GM19372 (cell line): ENCODE data around the gene ZNF396.

ENCODE experiments used
- ATAC-seq: cut with Tn5 transposase; IDR thresholded peaks from one replicate; pipeline ENCODE4 v1.9.1; 2021; ENCODE audit warnings: mild to moderate bottlenecking, low read depth, moderate library complexity; ENCODE audit not compliant: unreplicated experiment

The ZNF396 gene

DNA sequence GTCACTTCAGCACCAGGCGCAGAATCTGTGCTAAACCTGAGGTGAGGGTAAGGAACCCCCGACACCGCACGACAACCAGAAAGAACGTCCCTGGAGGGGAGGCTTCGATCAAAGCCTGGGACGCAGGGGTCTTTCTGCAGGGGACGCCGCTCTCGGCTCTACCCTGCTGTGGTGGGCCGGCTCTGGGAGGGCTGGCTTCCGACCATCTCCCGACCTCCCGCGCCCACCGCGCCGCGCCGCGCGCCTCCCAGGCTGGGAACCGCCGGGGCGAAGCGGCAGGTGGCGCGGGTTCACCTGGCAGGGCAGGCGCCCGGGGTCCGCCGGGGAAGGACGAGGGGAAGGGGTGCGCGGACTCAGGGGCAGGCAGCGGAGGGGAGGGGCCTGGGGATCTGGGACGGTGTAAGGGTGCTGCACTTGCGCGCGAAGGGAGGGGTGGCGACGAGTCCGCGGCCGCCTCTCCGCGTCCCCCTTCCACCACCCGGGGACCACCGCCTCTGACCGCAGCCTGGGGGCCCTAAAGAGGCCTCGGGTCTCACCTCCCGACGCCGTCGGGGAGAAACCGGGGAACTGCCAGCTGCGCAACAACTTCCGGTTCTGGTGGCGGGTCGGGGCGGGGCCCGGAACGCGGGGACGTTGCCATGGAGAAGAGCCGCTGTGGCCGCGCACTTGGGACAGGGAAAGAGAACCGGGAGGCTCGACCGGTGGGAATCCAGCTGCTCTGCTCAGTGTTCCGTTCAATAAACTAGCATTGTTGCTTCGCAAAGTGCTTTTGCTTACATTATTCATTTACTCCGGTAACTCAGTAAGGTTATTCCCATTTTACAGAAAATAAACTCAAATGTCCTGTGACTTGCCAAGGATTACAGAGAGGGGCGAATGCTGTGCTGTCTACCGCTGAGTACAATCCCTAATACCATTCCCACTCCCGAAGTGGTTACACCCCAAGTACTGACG, at the start of gene ZNF396:
Gene ZNF396 (minus strand): TSS at position 596 of the 954 bp plus-strand sequence. CDS start 3,045 bp downstream, outside the sequence.
- ATAC-seq = peak; percentile 75

- ATAC-seq = no peak
Observed at GRCh38 chr18:35426786-35427185, 49.6 kb upstream of the ZNF396 start.

DNA sequence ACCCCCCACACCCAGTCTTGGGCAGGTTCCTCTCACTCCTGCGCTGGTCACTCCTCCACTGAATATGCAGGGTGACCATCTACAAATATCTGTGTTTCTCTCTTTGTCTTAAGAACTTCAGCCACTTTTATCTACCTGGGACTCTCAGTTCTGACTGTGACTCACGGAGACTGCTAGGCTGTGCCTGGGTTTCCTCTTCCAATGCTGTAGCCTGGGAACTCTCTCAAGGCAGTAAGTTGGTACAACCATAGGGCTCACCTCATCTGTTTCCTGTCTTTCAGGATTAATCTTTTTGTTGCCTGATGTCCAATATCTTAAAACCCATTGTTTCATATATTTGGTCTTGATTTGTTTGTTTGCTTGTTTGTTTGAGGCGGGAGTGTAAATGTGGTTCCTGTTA, 47.2 kb upstream of the ZNF396 start:
- ATAC-seq = no peak

- ATAC-seq = no peak
Observed at GRCh38 chr18:35422237-35422636, 45.1 kb upstream of the ZNF396 start.

DNA sequence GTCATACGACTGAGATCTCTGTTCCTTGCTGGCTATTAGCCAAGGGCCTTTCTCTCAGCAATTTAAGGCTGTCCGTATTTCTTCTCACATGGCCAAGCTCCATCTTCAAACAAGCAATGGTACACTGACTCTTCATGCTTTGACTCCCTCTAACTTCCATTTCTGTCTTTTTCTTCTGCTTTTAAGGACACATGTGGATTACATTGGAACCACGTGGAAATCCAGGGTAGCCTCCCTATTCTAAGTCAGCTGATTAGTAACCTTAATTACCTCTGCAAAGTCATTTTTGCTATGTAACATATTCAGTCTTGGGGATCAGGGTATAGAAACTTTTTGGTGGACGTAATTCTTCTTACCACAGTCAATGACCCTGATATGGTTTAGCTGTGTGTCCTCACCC, 41.5 kb upstream of the ZNF396 start:
- ATAC-seq = no peak

DNA sequence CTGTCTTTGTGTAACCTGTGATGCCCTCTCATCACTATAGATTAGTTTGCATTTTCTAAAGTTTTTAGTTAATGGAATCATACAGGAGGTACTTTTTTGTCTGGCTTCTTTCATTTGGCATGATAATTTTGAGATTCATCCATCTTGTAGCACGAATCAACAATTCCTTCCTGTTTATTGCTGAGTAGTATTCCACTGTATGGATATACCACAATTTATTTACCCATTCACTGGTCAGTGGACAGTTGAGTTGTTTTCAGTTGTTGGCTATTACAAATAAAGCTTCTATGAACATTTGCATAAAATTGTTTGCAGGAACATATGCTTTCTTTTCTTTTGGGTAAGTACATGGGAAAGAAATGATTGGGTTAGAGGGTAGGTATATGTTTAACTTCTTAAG, 40.1 kb upstream of the ZNF396 start:
- ATAC-seq = no peak

- ATAC-seq = no peak
Observed at GRCh38 chr18:35415511-35416073, 38.5 kb upstream of the ZNF396 start.

- ATAC-seq = no peak
Observed at GRCh38 chr18:35413163-35413511, 36.0 kb upstream of the ZNF396 start.

DNA sequence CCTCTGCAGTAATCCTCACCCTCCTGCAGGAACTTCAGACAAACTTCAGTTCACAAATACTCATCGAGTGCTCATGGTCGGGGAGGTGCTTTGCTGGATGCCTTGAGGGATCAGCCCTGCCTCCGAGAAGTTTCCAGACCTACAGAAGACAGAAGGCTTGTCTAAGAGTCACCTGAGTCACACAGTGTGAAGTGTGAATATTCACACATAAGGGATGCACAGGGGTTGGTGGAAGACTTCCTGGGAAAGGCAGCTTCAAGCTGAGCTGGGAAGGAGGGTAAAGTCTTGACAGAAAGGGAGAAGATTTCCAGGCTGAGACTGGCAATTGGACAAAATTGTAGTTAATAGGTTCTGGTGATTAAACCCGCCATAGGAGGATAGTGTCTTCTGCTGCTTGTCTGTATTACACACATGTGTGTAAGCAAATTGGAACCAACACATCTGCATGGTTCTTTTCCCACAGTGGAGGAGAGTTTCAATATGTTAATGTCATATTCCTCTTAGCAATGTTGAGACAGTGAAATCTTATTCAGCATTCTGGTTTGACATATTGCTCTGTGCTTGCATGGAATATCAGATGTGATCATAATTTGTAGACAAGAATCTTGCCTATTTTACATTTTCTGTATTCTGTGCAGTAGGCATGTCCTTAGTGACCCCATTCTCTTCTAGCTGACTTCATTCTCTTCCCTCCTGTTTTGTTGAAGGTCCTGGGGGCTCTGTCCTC, 34.7 kb upstream of the ZNF396 start:
- no peak for ATAC-seq

DNA sequence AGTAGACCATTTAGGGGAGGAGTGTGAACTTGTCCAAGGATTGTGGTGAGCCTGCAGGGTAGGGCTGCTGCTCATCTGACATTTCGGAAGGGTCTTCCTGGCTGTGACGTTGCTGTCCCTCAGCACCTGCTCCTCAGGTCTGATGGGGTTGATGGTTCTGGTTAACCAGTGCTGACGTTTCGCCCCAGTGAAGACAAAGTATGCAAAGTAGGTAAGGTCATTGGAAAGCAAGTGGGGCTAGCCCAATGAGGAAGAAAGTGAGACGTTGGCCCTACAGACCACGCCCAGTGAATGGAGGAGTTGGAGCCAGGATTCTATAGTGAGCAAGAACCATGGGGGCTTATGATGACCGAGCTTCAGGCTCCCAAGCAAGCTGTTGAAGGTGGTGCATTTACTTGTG, 33.4 kb upstream of the ZNF396 start:
- no peak for ATAC-seq

DNA sequence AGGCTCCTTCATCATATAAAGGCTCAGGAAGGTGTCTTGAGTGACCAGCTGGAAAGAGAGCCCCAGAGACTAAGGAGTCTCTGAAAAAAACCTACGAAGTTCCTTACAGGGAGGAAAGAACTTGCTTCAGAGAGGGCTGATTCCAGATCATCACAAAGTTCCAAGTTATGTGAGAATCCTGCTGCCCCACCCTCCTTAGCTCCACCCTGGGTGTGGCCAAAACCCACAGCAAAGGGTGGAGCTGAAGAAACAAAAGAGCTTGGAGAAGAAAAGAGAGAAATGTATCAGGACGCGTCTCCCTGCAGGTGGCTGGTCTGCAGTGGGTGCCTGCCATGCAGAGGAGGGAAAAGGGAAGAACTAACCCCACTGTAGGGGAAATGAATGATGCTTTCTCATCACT, 32.8 kb upstream of the ZNF396 start:
- no peak for ATAC-seq

DNA sequence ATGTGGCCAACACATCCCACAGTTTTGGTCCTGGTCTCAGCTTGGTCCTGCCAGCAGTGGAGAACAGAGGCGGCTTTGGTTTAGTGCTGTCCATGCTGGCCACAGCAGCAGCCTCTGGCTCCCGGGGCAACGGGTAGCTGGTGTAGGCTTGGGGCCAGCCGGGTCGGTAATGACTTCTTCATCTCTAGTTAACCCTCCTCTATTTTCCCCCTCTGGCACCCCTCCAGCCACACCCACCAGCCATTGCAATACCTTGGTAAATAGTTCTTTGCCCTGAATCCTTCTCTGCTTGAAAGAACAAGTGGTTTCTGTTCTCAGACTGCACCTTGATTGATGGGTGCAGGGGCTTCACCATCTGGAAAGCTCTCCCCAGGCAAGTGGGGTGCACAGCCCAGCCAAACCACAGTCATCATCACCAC, 31.7 kb upstream of the ZNF396 start:
- ATAC-seq = no peak

GRCh38 chr18:35407871-35408481, 30.8 kb upstream of the ZNF396 start:
- ATAC-seq = peak; percentile 76

DNA sequence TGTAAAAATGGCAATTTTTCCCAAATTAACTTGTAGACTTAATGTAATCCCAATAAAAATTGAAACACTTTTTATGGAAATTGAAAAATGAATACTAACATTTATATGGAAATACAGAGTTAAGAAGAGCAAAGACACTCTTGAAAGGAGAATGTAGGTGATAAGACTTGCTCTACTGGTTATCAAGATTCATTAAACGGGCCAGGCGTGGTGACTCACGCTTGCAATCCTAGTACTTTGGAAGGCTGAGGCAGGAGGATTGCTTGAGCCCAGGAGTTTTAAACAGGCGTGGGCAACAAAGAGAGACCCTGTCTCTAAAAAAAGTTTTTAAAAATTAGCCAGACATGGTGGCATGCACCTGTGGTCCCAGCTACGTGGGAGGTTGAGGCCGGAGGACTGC, 29.5 kb upstream of the ZNF396 start:
- no peak for ATAC-seq

DNA sequence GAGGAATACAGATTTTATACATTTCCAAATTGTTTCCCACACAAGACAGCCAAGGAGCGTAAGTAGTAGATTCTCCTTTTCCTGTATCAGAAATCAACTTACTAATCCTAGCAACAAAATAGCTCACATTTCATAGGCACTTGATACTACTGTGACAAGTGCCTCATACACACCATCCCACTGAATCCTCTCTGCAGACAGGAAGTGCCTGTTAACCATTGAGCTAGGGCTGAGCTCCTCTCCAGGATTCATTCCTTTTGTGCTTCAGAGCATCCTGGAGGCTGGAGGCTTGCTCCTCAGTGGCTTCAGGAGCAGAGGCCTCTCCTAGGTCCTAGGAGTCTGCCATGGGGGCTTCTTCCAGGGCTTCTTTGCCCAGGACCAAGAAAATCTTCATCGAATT, 20.8 kb upstream of the ZNF396 start:
- ATAC-seq = no peak

- ATAC-seq = no peak
Observed at GRCh38 chr18:35393716-35394115, 16.6 kb upstream of the ZNF396 start.

GRCh38 chr18:35392375-35392774, 15.2 kb upstream of the ZNF396 start:
- ATAC-seq = no peak

GRCh38 chr18:35390951-35391700, 14.0 kb upstream of the ZNF396 start:
- ATAC-seq = no peak

- no peak for ATAC-seq
Observed at GRCh38 chr18:35389095-35389618, 12.0 kb upstream of the ZNF396 start.

DNA sequence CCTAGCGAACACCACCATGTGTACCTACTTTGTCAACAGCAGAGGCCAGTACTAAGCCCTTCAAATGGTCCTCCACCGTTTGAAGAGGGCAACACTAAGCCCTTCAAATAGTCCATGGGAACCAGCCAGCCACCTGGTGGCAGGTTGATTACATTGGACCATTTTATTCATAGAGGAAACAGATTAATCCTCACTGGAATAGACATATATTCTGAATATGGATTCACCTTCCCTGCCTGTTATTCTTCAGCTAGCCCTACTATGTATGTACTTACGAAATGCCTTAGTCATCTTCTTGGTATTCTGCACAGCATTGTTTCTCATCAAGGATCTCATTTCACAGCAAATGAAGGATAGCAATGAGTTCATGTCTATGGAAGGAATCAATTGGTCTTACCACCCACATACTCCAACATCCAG, 10.0 kb upstream of the ZNF396 start:
- ATAC-seq = peak; percentile 34
